ENCODE measurements around the gene LRP1. TPM values are rescaled to one million over a fixed set of nuclear protein-coding genes. Genes with fewer than 3 reads are reported as not detected.

LRP1 gene
- total and polyA plus RNA-seq, 2 experiments from 2014 or later = 28.5 to 77.5 TPM

- Histone ChIP-seq H3K4me1 (ENCODE audit: low read depth) (peaks cover 13% of the 10 kb centered on the region), H3K27ac (no peak overlapping the region), H3K4me3 (no peak overlapping the region), H3K36me3 (peaks cover 19% of the 10 kb centered on the region), H3K9me3 (ENCODE audit: low read depth) (no peaks in the 10 kb centered on the region), H3K27me3 (no peaks in the 10 kb centered on the region)
- DNase-seq (ENCODE audit: low read depth in 1 of 2, low spot score in 1 of 2) = no peak
- no peak for TF ChIP-seq CTCF (IDR thresholded peaks at IDR 0.05; ENCODE audit: low read depth, low read length)
These were observed 126.4 kb downstream of the LRP1 start for GRCh38 chr12:57254506-57255280.

- H3K9me3 ChIP-seq (ENCODE audit: low read depth) = no peaks in the 10 kb centered on the region
- H3K4me3 ChIP-seq = no peak overlapping the region
- H3K36me3 ChIP-seq = peaks cover 19% of the 10 kb centered on the region
- no peak overlapping the region for H3K27ac ChIP-seq
- peaks cover 6% of the 10 kb centered on the region for H3K4me1 ChIP-seq (ENCODE audit: low read depth)
- H3K27me3 ChIP-seq = no peaks in the 10 kb centered on the region
- no peak for DNase-seq (ENCODE audit: low read depth in 1 of 2, low spot score in 1 of 2)
- TF ChIP-seq CTCF (IDR thresholded peaks at IDR 0.05; ENCODE audit: low read depth, low read length) = no peak
These were observed 127.6 kb downstream of the LRP1 start for GRCh38 chr12:57255916-57256315.

GRCh38 chr12:57258977-57259970 is 131.0 kb downstream of the LRP1 start:
- H3K36me3 ChIP-seq = peaks cover 19% of the 10 kb centered on the region
- H3K27ac ChIP-seq = no peak overlapping the region
- H3K27me3 ChIP-seq = no peaks in the 10 kb centered on the region
- H3K4me1 ChIP-seq (ENCODE audit: low read depth) = no peaks in the 10 kb centered on the region
- DNase-seq (ENCODE audit: low read depth in 1 of 2, low spot score in 1 of 2) = peak in 1 of 2 donors; percentile 84
- no peak for TF ChIP-seq CTCF (IDR thresholded peaks at IDR 0.05; ENCODE audit: low read depth, low read length)
- H3K4me3 ChIP-seq = no peak overlapping the region
- no peaks in the 10 kb centered on the region for H3K9me3 ChIP-seq (ENCODE audit: low read depth)

GRCh38 chr12:57260366-57260765 is 132.1 kb downstream of the LRP1 start:
- no peak for TF ChIP-seq CTCF (IDR thresholded peaks at IDR 0.05; ENCODE audit: low read depth, low read length)
- H3K4me1 ChIP-seq (ENCODE audit: low read depth) = no peaks in the 10 kb centered on the region
- no peak overlapping the region for H3K27ac ChIP-seq
- DNase-seq (ENCODE audit: low read depth in 1 of 2, low spot score in 1 of 2) = no peak
- no peaks in the 10 kb centered on the region for H3K9me3 ChIP-seq (ENCODE audit: low read depth)
- peaks cover 24% of the 10 kb centered on the region for H3K36me3 ChIP-seq
- H3K27me3 ChIP-seq = no peaks in the 10 kb centered on the region
- no peak overlapping the region for H3K4me3 ChIP-seq

GRCh38 chr12:57261428-57261865 is 133.2 kb downstream of the LRP1 start:
- no peak overlapping the region for H3K4me3 ChIP-seq
- H3K27ac ChIP-seq = no peak overlapping the region
- no peaks in the 10 kb centered on the region for H3K9me3 ChIP-seq (ENCODE audit: low read depth)
- no peak for TF ChIP-seq CTCF (IDR thresholded peaks at IDR 0.05; ENCODE audit: low read depth, low read length)
- H3K27me3 ChIP-seq = no peaks in the 10 kb centered on the region
- peaks cover 27% of the 10 kb centered on the region for H3K36me3 ChIP-seq
- no peaks in the 10 kb centered on the region for H3K4me1 ChIP-seq (ENCODE audit: low read depth)
- no peak for DNase-seq (ENCODE audit: low read depth in 1 of 2, low spot score in 1 of 2)

Data from cardiac muscle cell (in vitro differentiated cells and primary cell).